ENCODE results near the gene NSUN6. TPM values are rescaled to one million over a fixed set of nuclear protein-coding genes. Genes with fewer than 3 reads are reported as not detected.
"Not testable (repeated sequence)": the region's sequence is repeated elsewhere in the genome, so short reads cannot be mapped to it uniquely, and the experiment has no call there.

The NSUN6 gene
- total RNA-seq, 5 donors from 2014 or later (not counting 1 experiment from before 2014, with no cell fraction given) = 24.6 to 34.5 (median 32.4) TPM

- ATAC-seq (replicated peaks in 1 of 4); POLR2A ChIA-PET; H3K27ac Mint-ChIP-seq; DNase-seq; H3K4me3 ChIP-seq (ENCODE audit: control insufficient read depth in 1 of 2, extremely low read depth in 1 of 2, low read length in 1 of 2); H3K27me3 ChIP-seq (replicated peaks in 1 of 2; ENCODE audit: control insufficient read depth in 2 of 2, extremely low read depth in 1 of 2, insufficient read depth in 2 of 2, low read length in 1 of 2); H3K27me3 Mint-ChIP-seq; H3K27ac ChIP-seq (ENCODE audit: low read length); H3K4me1 ChIP-seq (ENCODE audit: control insufficient read depth in 1 of 2, extremely low read depth in 1 of 2, insufficient read depth in 2 of 2, low read length in 2 of 2); H3K9me3 Mint-ChIP-seq; H3K9me3 ChIP-seq; H3K4me3 Mint-ChIP-seq: not testable (repeated sequence)
- H3K36me3 Mint-ChIP-seq = peaks cover 82% of the 10 kb centered on the region
- CTCF ChIA-PET = interaction anchor here in 1 of 2 donors (0.6 kb wide), 1 partner anchor 465 kb away, joined by 3 read pairs; no protein-coding TSS in a partner anchor
- peaks cover 0 to 18% of the 10 kb centered on the region in 2 donors for H3K36me3 ChIP-seq (ENCODE audit: control insufficient read depth in 2 of 2, extremely low read depth in 1 of 2, insufficient read depth in 1 of 2, low read length in 1 of 2)
- H3K4me1 Mint-ChIP-seq = peaks cover 14 to 25% (median 21%) of the 10 kb centered on the region in 3 donors
- 97% methylated on average over 10 of the region's 10 CpGs for WGBS (ENCODE audit: insufficient coverage)
Observed at GRCh38 chr10:18586637-18587036, 64.8 kb downstream of the NSUN6 start.

DNA sequence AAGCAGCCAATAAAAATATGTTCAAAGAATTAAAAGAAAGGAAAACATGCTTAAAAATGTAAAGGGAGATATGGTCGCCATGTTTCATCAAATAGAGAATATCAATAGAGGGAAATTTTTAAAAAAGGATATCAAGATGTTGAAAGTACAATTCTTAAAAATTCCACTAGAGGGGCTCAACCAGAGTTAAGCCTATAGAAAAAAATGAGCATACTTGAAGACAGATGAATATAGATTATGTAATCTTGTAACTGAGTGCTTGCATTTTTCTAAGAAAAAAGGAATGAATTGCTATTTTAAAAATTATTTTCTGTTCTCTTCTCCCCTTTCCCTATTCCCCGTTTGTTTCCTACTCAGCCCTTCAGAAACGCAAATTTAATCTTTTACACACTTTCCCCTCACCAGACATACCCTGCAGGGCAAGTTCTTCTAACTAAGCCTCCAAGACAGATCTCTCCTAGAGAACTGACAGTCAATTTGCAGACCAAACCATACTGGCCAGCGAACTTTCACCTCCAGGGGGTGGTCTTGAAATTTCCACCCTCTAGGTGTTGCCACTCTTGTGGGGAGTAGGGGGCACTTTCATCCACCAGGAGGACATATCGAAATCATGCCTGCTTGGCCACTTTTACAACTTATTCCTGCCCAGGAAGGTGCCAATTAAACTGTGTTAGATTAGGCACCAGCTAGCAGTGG, 67.7 kb downstream of the NSUN6 start:
- no peak overlapping the region for H3K4me3 ChIP-seq (ENCODE audit: control insufficient read depth in 1 of 2, extremely low read depth in 1 of 2, low read length in 1 of 2)
- peaks cover 14 to 21% (median 19%) of the 10 kb centered on the region in 3 donors for H3K4me1 Mint-ChIP-seq
- 93% methylated on average over 2 of the region's 5 CpGs for WGBS (ENCODE audit: insufficient coverage)
- H3K27me3 ChIP-seq (replicated peaks in 1 of 2; ENCODE audit: control insufficient read depth in 2 of 2, extremely low read depth in 1 of 2, insufficient read depth in 2 of 2, low read length in 1 of 2) = no peaks in the 10 kb centered on the region
- H3K4me1 ChIP-seq (ENCODE audit: control insufficient read depth in 1 of 2, extremely low read depth in 1 of 2, insufficient read depth in 2 of 2, low read length in 2 of 2) = peaks cover 0 to 6% of the 10 kb centered on the region in 2 experiments
- peak overlapping the region in 1 of 2 donors; percentile 4 for H3K27ac Mint-ChIP-seq
- H3K9me3 Mint-ChIP-seq = peaks cover 0 to 3% (median under 1%) of the 10 kb centered on the region in 3 donors
- DNase-seq (peak in 1 of 35 experiments; percentile 8), ATAC-seq (replicated peaks in 1 of 4) (no peak)
- H3K27ac ChIP-seq (ENCODE audit: low read length) = no peak overlapping the region
- ChIA-PET POLR2A (no interaction called here), CTCF (no interaction called here)
- H3K36me3 ChIP-seq (ENCODE audit: control insufficient read depth in 2 of 2, extremely low read depth in 1 of 2, insufficient read depth in 1 of 2, low read length in 1 of 2) = peaks cover 8 to 37% of the 10 kb centered on the region in 2 donors
- H3K36me3 Mint-ChIP-seq = peaks cover 79% of the 10 kb centered on the region
- H3K9me3 ChIP-seq = peaks cover under 1% of the 10 kb centered on the region
- H3K4me3 Mint-ChIP-seq = no peak overlapping the region
- no peaks in the 10 kb centered on the region for H3K27me3 Mint-ChIP-seq

- Histone ChIP-seq H3K36me3 (ENCODE audit: control insufficient read depth in 2 of 2, extremely low read depth in 1 of 2, insufficient read depth in 1 of 2, low read length in 1 of 2) (peaks cover 10 to 34% of the 10 kb centered on the region in 2 donors), H3K4me1 (ENCODE audit: control insufficient read depth in 1 of 2, extremely low read depth in 1 of 2, insufficient read depth in 2 of 2, low read length in 2 of 2) (peaks cover 0 to 6% of the 10 kb centered on the region in 2 experiments), H3K4me3 (ENCODE audit: control insufficient read depth in 1 of 2, extremely low read depth in 1 of 2, low read length in 1 of 2) (no peak overlapping the region), H3K27me3 (replicated peaks in 1 of 2; ENCODE audit: control insufficient read depth in 2 of 2, extremely low read depth in 1 of 2, insufficient read depth in 2 of 2, low read length in 1 of 2) (no peaks in the 10 kb centered on the region), H3K9me3 (peaks cover 3% of the 10 kb centered on the region), H3K27ac (ENCODE audit: low read length) (no peak overlapping the region)
- POLR2A ChIA-PET = no interaction called here
- 27% methylated on average over 1 of the region's 3 CpGs for WGBS (ENCODE audit: insufficient coverage)
- CTCF ChIA-PET = no interaction called here
- Mint-ChIP-seq H3K4me3 (no peak overlapping the region), H3K4me1 (peaks cover 14 to 21% (median 19%) of the 10 kb centered on the region in 3 donors), H3K36me3 (peaks cover 80% of the 10 kb centered on the region), H3K27me3 (no peaks in the 10 kb centered on the region), H3K27ac (no peak overlapping the region), H3K9me3 (peaks cover 0 to 7% (median 5%) of the 10 kb centered on the region in 3 donors)
- ATAC-seq (replicated peaks in 1 of 4) = no peak
- no peak for DNase-seq
Observed at GRCh38 chr10:18582803-18583202, 68.6 kb downstream of the NSUN6 start.

DNA sequence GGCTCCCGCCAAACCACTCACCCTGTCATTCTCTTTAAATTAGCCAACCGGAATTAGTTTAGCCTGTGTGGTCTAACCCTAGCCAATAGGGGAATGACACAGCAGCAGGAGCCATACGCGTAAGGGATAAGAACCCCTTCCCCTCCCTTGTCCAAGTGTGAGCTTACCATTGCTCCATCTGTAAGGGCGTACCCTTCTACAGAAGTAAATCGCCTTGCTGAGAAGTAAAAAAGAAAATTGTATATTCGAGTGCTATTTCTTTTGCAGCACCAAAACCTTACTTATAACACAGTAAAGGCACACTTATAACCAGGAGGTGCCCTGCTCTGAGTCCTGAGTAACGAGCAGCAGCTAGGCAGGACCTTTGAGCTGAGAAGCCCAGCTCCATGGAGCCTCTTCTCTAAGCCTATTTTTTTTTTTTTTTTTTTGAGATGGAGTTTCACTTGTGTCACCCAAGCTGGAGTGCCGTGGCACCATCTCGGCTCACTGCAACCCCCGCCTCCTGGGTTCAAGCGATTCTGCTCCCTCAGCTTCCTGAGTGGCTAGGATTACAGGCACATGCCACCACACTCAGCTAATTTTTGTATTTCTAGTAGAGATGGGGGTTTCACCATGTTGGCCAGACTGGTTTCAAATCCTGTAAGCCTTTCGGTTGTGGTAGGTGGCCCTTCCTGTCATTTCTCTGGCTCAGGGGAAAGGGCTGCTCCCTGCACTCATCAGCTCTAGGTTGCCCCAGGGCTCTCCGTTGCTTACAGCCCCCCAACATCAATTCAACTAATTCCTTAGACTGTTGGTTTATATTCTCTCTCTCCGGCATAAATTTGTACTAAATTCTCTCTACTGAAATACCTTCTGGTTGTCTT, 73.3 kb downstream of the NSUN6 start:
- H3K4me3 ChIP-seq (ENCODE audit: control insufficient read depth in 1 of 2, extremely low read depth in 1 of 2, low read length in 1 of 2) = peak overlapping the region in 1 of 2 donors; percentile 10
- H3K36me3 ChIP-seq (ENCODE audit: control insufficient read depth in 2 of 2, extremely low read depth in 1 of 2, insufficient read depth in 1 of 2, low read length in 1 of 2) = peaks cover 13 to 31% of the 10 kb centered on the region in 2 donors
- WGBS (ENCODE audit: insufficient coverage) = 80% methylated on average over 2 of the region's 15 CpGs
- H3K9me3 ChIP-seq = peaks cover 3% of the 10 kb centered on the region
- peaks cover 4 to 10% (median 6%) of the 10 kb centered on the region in 3 donors for H3K4me1 Mint-ChIP-seq
- H3K4me3 Mint-ChIP-seq = no peak overlapping the region
- H3K27ac Mint-ChIP-seq = no peak overlapping the region
- no peak overlapping the region for H3K27ac ChIP-seq (ENCODE audit: low read length)
- ChIA-PET CTCF (no interaction called here), POLR2A (interaction anchor here in 1 of 2 donors (0.7 kb wide), 1 partner anchor 384 kb away, joined by 4 read pairs; no protein-coding TSS in a partner anchor)
- peaks cover 77% of the 10 kb centered on the region for H3K36me3 Mint-ChIP-seq
- H3K4me1 ChIP-seq (ENCODE audit: control insufficient read depth in 1 of 2, extremely low read depth in 1 of 2, insufficient read depth in 2 of 2, low read length in 2 of 2) = peaks cover 0 to 3% of the 10 kb centered on the region in 2 experiments
- no peaks in the 10 kb centered on the region for H3K27me3 Mint-ChIP-seq
- DNase-seq (no peak), ATAC-seq (replicated peaks in 1 of 4) (no peak)
- H3K9me3 Mint-ChIP-seq = peaks cover 6 to 14% (median 11%) of the 10 kb centered on the region in 3 donors
- no peaks in the 10 kb centered on the region for H3K27me3 ChIP-seq (replicated peaks in 1 of 2; ENCODE audit: control insufficient read depth in 2 of 2, extremely low read depth in 1 of 2, insufficient read depth in 2 of 2, low read length in 1 of 2)

- POLR2A ChIA-PET = no interaction called here
- no peak overlapping the region for H3K4me3 Mint-ChIP-seq
- CTCF ChIA-PET = no interaction called here
Observed at GRCh38 chr10:18576586-18576985, 74.8 kb downstream of the NSUN6 start.

GRCh38 chr10:18572959-18573561, 78.3 kb downstream of the NSUN6 start:
- H3K36me3 ChIP-seq (ENCODE audit: control insufficient read depth in 2 of 2, extremely low read depth in 1 of 2, insufficient read depth in 1 of 2, low read length in 1 of 2) = peaks cover 4 to 5% of the 10 kb centered on the region in 2 donors
- Mint-ChIP-seq H3K4me1 (no peaks in the 10 kb centered on the region), H3K36me3 (peaks cover 37% of the 10 kb centered on the region), H3K27me3 (no peaks in the 10 kb centered on the region), H3K9me3 (peaks cover 6% of the 10 kb centered on the region in 3 donors), H3K27ac (no peak overlapping the region), H3K4me3 (no peak overlapping the region)
- DNase-seq (no peak), ATAC-seq (replicated peaks in 1 of 4) (no peak)
- no peaks in the 10 kb centered on the region for H3K27me3 ChIP-seq (replicated peaks in 1 of 2; ENCODE audit: control insufficient read depth in 2 of 2, extremely low read depth in 1 of 2, insufficient read depth in 2 of 2, low read length in 1 of 2)
- H3K4me3 ChIP-seq (ENCODE audit: control insufficient read depth in 1 of 2, extremely low read depth in 1 of 2, low read length in 1 of 2) = no peak overlapping the region
- 95% methylated on average over 8 of the region's 8 CpGs for WGBS (ENCODE audit: insufficient coverage)
- H3K27ac ChIP-seq (ENCODE audit: low read length) = no peak overlapping the region
- no peaks in the 10 kb centered on the region for H3K4me1 ChIP-seq (ENCODE audit: control insufficient read depth in 1 of 2, extremely low read depth in 1 of 2, insufficient read depth in 2 of 2, low read length in 2 of 2)
- no peaks in the 10 kb centered on the region for H3K9me3 ChIP-seq
- CTCF ChIA-PET = no interaction called here
- POLR2A ChIA-PET = no interaction called here

More at GRCh38 chr10:18576586-18576985, 74.8 kb downstream of the NSUN6 start:
- Histone ChIP-seq H3K27ac (ENCODE audit: low read length) (no peak overlapping the region), H3K9me3 (peaks cover 3% of the 10 kb centered on the region), H3K4me3 (ENCODE audit: control insufficient read depth in 1 of 2, extremely low read depth in 1 of 2, low read length in 1 of 2) (no peak overlapping the region), H3K36me3 (ENCODE audit: control insufficient read depth in 2 of 2, extremely low read depth in 1 of 2, insufficient read depth in 1 of 2, low read length in 1 of 2) (peaks cover 13 to 23% of the 10 kb centered on the region in 2 donors), H3K27me3 (replicated peaks in 1 of 2; ENCODE audit: control insufficient read depth in 2 of 2, extremely low read depth in 1 of 2, insufficient read depth in 2 of 2, low read length in 1 of 2) (no peaks in the 10 kb centered on the region), H3K4me1 (ENCODE audit: control insufficient read depth in 1 of 2, extremely low read depth in 1 of 2, insufficient read depth in 2 of 2, low read length in 2 of 2) (no peaks in the 10 kb centered on the region)
- peaks cover 6 to 14% (median 11%) of the 10 kb centered on the region in 3 donors for H3K9me3 Mint-ChIP-seq
- 90% methylated on average over 2 of the region's 6 CpGs for WGBS (ENCODE audit: insufficient coverage)
- no peaks in the 10 kb centered on the region for H3K27me3 Mint-ChIP-seq
- DNase-seq (no peak), ATAC-seq (replicated peaks in 1 of 4) (no peak)
- H3K36me3 Mint-ChIP-seq = peaks cover 66% of the 10 kb centered on the region
- H3K27ac Mint-ChIP-seq = no peak overlapping the region
- no peaks in the 10 kb centered on the region for H3K4me1 Mint-ChIP-seq
